Stimulated activated CD4-positive, alpha-beta T cell treated with anti-CD3 and anti-CD28 coated beads, TNF-alpha, amount 100 ng/mL, for 1 hour (primary cell): Measurements from ENCODE around the gene KCNQ1.

Experiments used
- DNase-seq, 3 donors: peaks; one replicate each; pipeline ENCODE4 v3.0.0-alpha.2; 2020; ENCODE audit warnings: low read depth in 3 of 3, low spot score in 1 of 3

Gene KCNQ1

GRCh38 chr11:2846056-2846455 is 401.2 kb downstream of the KCNQ1 start:
- no peak for DNase-seq

GRCh38 chr11:2846470-2846869 is 401.7 kb downstream of the KCNQ1 start:
- no peak for DNase-seq

GRCh38 chr11:2847561-2847960 is 402.8 kb downstream of the KCNQ1 start:
- no peak for DNase-seq

- no peak for DNase-seq
Observed at GRCh38 chr11:2848497-2848896, 403.7 kb downstream of the KCNQ1 start.

GRCh38 chr11:2849994-2850770 is 405.4 kb downstream of the KCNQ1 start:
- no peak for DNase-seq

GRCh38 chr11:2853401-2853800 is 408.6 kb downstream of the KCNQ1 start:
- DNase-seq, result no peak

GRCh38 chr11:2853997-2854560 is 409.3 kb downstream of the KCNQ1 start:
- DNase-seq, result no peak

- DNase-seq, result no peak
Observed at GRCh38 chr11:2855162-2855561, 410.4 kb downstream of the KCNQ1 start.

- DNase-seq, result no peak
Observed at GRCh38 chr11:2857276-2857675, 412.5 kb downstream of the KCNQ1 start.

GRCh38 chr11:2857918-2858317 is 413.1 kb downstream of the KCNQ1 start:
- no peak for DNase-seq

- no peak for DNase-seq
Observed at GRCh38 chr11:2858995-2859698, 414.3 kb downstream of the KCNQ1 start.

- DNase-seq, result no peak
Observed at GRCh38 chr11:2859699-2860037, 414.9 kb downstream of the KCNQ1 start.

- DNase-seq, result no peak
Observed at GRCh38 chr11:2860636-2861035, 415.8 kb downstream of the KCNQ1 start.

GRCh38 chr11:2862395-2863275 is 417.8 kb downstream of the KCNQ1 start:
- no peak for DNase-seq

GRCh38 chr11:2863276-2863618 is 418.4 kb downstream of the KCNQ1 start:
- DNase-seq, result no peak

- DNase-seq, result no peak
Observed at GRCh38 chr11:2864901-2865300, 420.1 kb downstream of the KCNQ1 start.

GRCh38 chr11:2865922-2866577 is 421.2 kb downstream of the KCNQ1 start:
- no peak for DNase-seq

- DNase-seq, result no peak
Observed at GRCh38 chr11:2867142-2867541, 422.3 kb downstream of the KCNQ1 start.

- DNase-seq, result no peak
Observed at GRCh38 chr11:2867722-2868505, 423.1 kb downstream of the KCNQ1 start.

- no peak for DNase-seq
Observed at GRCh38 chr11:2868506-2869133, 423.8 kb downstream of the KCNQ1 start.
